Common myeloid progenitor, CD34-positive (primary cell): ENCODE results near the gene UNCX.

Experiments
- CTCF ChIA-PET: fragments of 350-600 bp; sonication (Branson Sonifier 250); formaldehyde crosslinking; loops from one replicate; lab custom pipeline; 2021; ENCODE audit warnings: antibody characterized with exemption; lab: Charles Lee
- POLR2A ChIA-PET: fragments of 350-600 bp; sonication (Branson Sonifier 250); formaldehyde crosslinking; loops from one replicate; lab custom pipeline; 2021; ENCODE audit warnings: antibody characterized with exemption; lab: Charles Lee
- DNase-seq, 3 donors: peaks; one replicate each; pipeline versions ENCODE4 v3.0.0 to v3.0.0-alpha.2; 2013
- H3K27ac ChIP-seq, 2 experiments: 1 replicate in 1 of 2; 2 replicates in 1 of 2; pipeline ENCODE4 v1.7.0; 2013; ENCODE audit warnings: inconsistent platforms in 2 of 2, low read length in 2 of 2, mild to moderate bottlenecking in 2 of 2, low read depth in 1 of 2, moderate library complexity in 1 of 2; ENCODE audit not compliant: severe bottlenecking in 2 of 2, insufficient read depth in 1 of 2, poor library complexity in 1 of 2
- H3K27me3 ChIP-seq, 5 experiments: replicated peaks in 2 of 5; 1 replicate in 3 of 5; 2 replicates in 2 of 5; pipeline versions ENCODE4 v1.6.1 to v1.7.0; 2013; ENCODE audit warnings: low read length in 4 of 5, mild to moderate bottlenecking in 2 of 5, moderate library complexity in 2 of 5, inconsistent platforms in 1 of 5; ENCODE audit not compliant: insufficient read depth in 5 of 5, control insufficient read depth in 4 of 5
- H3K36me3 ChIP-seq, 4 experiments: 1 replicate in 2 of 4; 2 replicates in 2 of 4; pipeline versions ENCODE4 v1.6.1 to v1.7.0; 2013; ENCODE audit warnings: low read length in 3 of 4, control low read depth in 1 of 4, mild to moderate bottlenecking in 1 of 4; ENCODE audit not compliant: control insufficient read depth in 4 of 4, insufficient read depth in 4 of 4
- H3K4me1 ChIP-seq, 4 experiments: 1 replicate in 3 of 4; 2 replicates in 1 of 4; pipeline versions ENCODE4 v1.6.1 to v1.7.1; 2013; ENCODE audit warnings: low read length in 3 of 4, mild to moderate bottlenecking in 3 of 4, control low read depth in 1 of 4, inconsistent platforms in 1 of 4, moderate library complexity in 1 of 4; ENCODE audit not compliant: control insufficient read depth in 4 of 4, insufficient read depth in 4 of 4; ENCODE audit errors: control extremely low read depth in 1 of 4
- H3K4me3 ChIP-seq, 7 experiments: 1 replicate in 4 of 7; 2 replicates in 3 of 7; pipeline versions ENCODE4 v1.5.1 to v1.7.0; 2013; ENCODE audit warnings: mild to moderate bottlenecking in 7 of 7, low read length in 6 of 7, moderate library complexity in 6 of 7, inconsistent platforms in 2 of 7, low read depth in 2 of 7, control low read depth in 1 of 7; ENCODE audit not compliant: insufficient read depth in 4 of 7, control insufficient read depth in 1 of 7; ENCODE audit errors: extremely low read depth in 1 of 7
- H3K9me3 ChIP-seq, 5 experiments: 1 replicate in 4 of 5; 2 replicates in 1 of 5; pipeline versions ENCODE4 v1.6.1 to v1.7.1; 2013; ENCODE audit warnings: low read length in 4 of 5, mild to moderate bottlenecking in 2 of 5, inconsistent platforms in 1 of 5, low read depth in 1 of 5, moderate library complexity in 1 of 5; ENCODE audit not compliant: control insufficient read depth in 4 of 5, insufficient read depth in 2 of 5; ENCODE audit errors: control extremely low read depth in 1 of 5
- whole genome bisulfite sequencing: methylation state at CpG from one replicate; pipeline ENCODE4 v1.1.5; 2013; ENCODE audit not compliant: insufficient coverage; 5-methylcytosine and 5-hydroxymethylcytosine counted together

Gene UNCX

GRCh38 chr7:1246160-1246870 lies 13.6 kb downstream of the UNCX start:
- Histone ChIP-seq H3K27ac (no peak overlapping the region), H3K36me3 (no peaks in the 10 kb centered on the region), H3K9me3 (peaks cover 0 to 3% (median 0%) of the 10 kb centered on the region in 5 experiments), H3K27me3 (peaks cover 4 to 99% (median 51%) of the 10 kb centered on the region in 5 experiments), H3K4me1 (peaks cover 0 to 8% (median 2%) of the 10 kb centered on the region in 4 experiments), H3K4me3 (no peak overlapping the region)
- 7% methylated on average over 37 of the region's 48 CpGs for WGBS
- no peak for DNase-seq
- ChIA-PET CTCF (no interaction called here), POLR2A (interaction anchor here (0.9 kb wide), 1 partner anchor 9 kb away, joined by 3 read pairs; no protein-coding TSS in a partner anchor)

- Histone ChIP-seq H3K9me3 (peaks cover 0 to 3% (median 0%) of the 10 kb centered on the region in 5 experiments), H3K36me3 (no peaks in the 10 kb centered on the region), H3K4me1 (peaks cover 0 to 8% (median 2%) of the 10 kb centered on the region in 4 experiments), H3K4me3 (no peak overlapping the region), H3K27ac (no peak overlapping the region), H3K27me3 (peaks cover 2 to 99% (median 54%) of the 10 kb centered on the region in 5 experiments)
- POLR2A ChIA-PET: interaction anchor here (0.9 kb wide), 1 partner anchor 8 kb away, joined by 3 read pairs; no protein-coding TSS in a partner anchor
- no peak for DNase-seq
- WGBS: 6% methylated on average over 56 of the region's 68 CpGs
- CTCF ChIA-PET: interaction anchor here (2.3 kb wide), 1 partner anchor 20 kb away, joined by 7 read pairs; no protein-coding TSS in a partner anchor
Measured at GRCh38 chr7:1246871-1247526, 14.3 kb downstream of the UNCX start.

GRCh38 chr7:1247527-1248041 lies 14.9 kb downstream of the UNCX start:
- ChIA-PET POLR2A (interaction anchor here (0.6 kb wide), 1 partner anchor 15 kb away, joined by 3 read pairs; no protein-coding TSS in a partner anchor), CTCF (interaction anchor here (0.7 to 2.3 kb wide), 2 partner anchors 19 to 21 kb away, joined by 3 to 7 read pairs; no protein-coding TSS in a partner anchor)
- Histone ChIP-seq H3K4me1 (peaks cover 0 to 8% (median 2%) of the 10 kb centered on the region in 4 experiments), H3K27ac (no peak overlapping the region), H3K27me3 (peaks cover 2 to 99% (median 54%) of the 10 kb centered on the region in 5 experiments), H3K4me3 (no peak overlapping the region), H3K9me3 (peaks cover 0 to 3% (median 0%) of the 10 kb centered on the region in 5 experiments), H3K36me3 (no peaks in the 10 kb centered on the region)
- WGBS: 4% methylated on average over 38 of the region's 48 CpGs
- peak in 2 of 3 donors; percentile 69 to 70 for DNase-seq

GRCh38 chr7:1248143-1248915 lies 15.7 kb downstream of the UNCX start:
- H3K27ac ChIP-seq: no peak overlapping the region
- DNase-seq: peak in 2 of 3 donors; percentile 60 to 61
- 6% methylated on average over 19 of the region's 27 CpGs for WGBS
- ChIA-PET CTCF (interaction anchor here (0.7 to 2.3 kb wide), 2 partner anchors 20 to 21 kb away, joined by 3 to 7 read pairs; no protein-coding TSS in a partner anchor), POLR2A (interaction anchor here (0.6 kb wide), 1 partner anchor 14 kb away, joined by 3 read pairs; no protein-coding TSS in a partner anchor)
- peaks cover 0 to 8% (median 2%) of the 10 kb centered on the region in 4 experiments for H3K4me1 ChIP-seq
- H3K4me3 ChIP-seq: no peak overlapping the region
- H3K9me3 ChIP-seq: peaks cover 0 to 3% (median 0%) of the 10 kb centered on the region in 5 experiments
- H3K27me3 ChIP-seq: peaks cover under 1 to 99% (median 52%) of the 10 kb centered on the region in 5 experiments
- no peaks in the 10 kb centered on the region for H3K36me3 ChIP-seq

- CTCF ChIA-PET: interaction anchor here (2.3 kb wide), 1 partner anchor 22 kb away, joined by 7 read pairs; no protein-coding TSS in a partner anchor
- Histone ChIP-seq H3K27ac (no peak overlapping the region), H3K36me3 (no peaks in the 10 kb centered on the region), H3K27me3 (peaks cover 0 to 99% (median 50%) of the 10 kb centered on the region in 5 experiments), H3K4me1 (peaks cover 0 to 8% (median 2%) of the 10 kb centered on the region in 4 experiments), H3K4me3 (no peak overlapping the region), H3K9me3 (peaks cover 0 to 3% (median 0%) of the 10 kb centered on the region in 5 experiments)
- 11% methylated on average over 3 of the region's 26 CpGs for WGBS
- no peak for DNase-seq
- POLR2A ChIA-PET: no interaction called here
Measured at GRCh38 chr7:1248916-1249581, 16.4 kb downstream of the UNCX start.

- Histone ChIP-seq H3K36me3 (no peaks in the 10 kb centered on the region), H3K4me1 (peaks cover 0 to 8% (median 2%) of the 10 kb centered on the region in 4 experiments), H3K27me3 (peaks cover 0 to 99% (median 43%) of the 10 kb centered on the region in 5 experiments), H3K4me3 (no peak overlapping the region), H3K27ac (no peak overlapping the region), H3K9me3 (no peaks in the 10 kb centered on the region)
- CTCF ChIA-PET: interaction anchor here (2.1 kb wide), 1 partner anchor 13 kb away, joined by 8 read pairs; no protein-coding TSS in a partner anchor
- POLR2A ChIA-PET: no interaction called here
- no peak for DNase-seq
- 8% methylated on average over 14 of the region's 14 CpGs for WGBS
Measured at GRCh38 chr7:1249731-1250130, 17.1 kb downstream of the UNCX start.
